GM12801 (cell line): Measurements from ENCODE around the gene BRPF1.

Experiments used
- TF ChIP-seq, protein P1 (sequence below): IDR thresholded peaks from one replicate; pipeline ENCODE4 v1.5.1; 2011; ENCODE audit warnings: control low read depth; ENCODE audit not compliant: insufficient read length; ENCODE audit errors: extremely low read depth

BRPF1 gene

DNA sequence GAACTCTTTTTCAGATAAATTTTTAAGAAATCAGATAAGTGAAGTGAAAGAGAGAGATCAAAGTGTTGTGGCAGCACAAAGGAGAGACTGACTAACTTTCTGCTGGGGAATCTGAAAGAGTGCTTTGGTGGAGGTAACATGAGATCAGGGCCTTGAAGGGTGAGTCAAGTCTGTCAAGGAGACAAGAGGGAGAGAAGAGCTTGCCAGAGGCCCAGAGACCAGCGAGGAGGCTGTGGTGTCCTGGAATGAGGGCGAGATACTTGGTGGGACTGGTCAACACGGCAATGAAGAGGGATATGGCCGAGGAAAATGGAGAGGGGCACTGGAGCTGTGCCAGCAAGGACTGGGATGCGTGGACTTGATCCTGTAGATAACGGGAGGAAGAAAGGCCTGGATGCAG, 56.2 kb downstream of the BRPF1 start:
- TF ChIP-seq, protein P1, sequence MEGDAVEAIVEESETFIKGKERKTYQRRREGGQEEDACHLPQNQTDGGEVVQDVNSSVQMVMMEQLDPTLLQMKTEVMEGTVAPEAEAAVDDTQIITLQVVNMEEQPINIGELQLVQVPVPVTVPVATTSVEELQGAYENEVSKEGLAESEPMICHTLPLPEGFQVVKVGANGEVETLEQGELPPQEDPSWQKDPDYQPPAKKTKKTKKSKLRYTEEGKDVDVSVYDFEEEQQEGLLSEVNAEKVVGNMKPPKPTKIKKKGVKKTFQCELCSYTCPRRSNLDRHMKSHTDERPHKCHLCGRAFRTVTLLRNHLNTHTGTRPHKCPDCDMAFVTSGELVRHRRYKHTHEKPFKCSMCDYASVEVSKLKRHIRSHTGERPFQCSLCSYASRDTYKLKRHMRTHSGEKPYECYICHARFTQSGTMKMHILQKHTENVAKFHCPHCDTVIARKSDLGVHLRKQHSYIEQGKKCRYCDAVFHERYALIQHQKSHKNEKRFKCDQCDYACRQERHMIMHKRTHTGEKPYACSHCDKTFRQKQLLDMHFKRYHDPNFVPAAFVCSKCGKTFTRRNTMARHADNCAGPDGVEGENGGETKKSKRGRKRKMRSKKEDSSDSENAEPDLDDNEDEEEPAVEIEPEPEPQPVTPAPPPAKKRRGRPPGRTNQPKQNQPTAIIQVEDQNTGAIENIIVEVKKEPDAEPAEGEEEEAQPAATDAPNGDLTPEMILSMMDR = no peak

DNA sequence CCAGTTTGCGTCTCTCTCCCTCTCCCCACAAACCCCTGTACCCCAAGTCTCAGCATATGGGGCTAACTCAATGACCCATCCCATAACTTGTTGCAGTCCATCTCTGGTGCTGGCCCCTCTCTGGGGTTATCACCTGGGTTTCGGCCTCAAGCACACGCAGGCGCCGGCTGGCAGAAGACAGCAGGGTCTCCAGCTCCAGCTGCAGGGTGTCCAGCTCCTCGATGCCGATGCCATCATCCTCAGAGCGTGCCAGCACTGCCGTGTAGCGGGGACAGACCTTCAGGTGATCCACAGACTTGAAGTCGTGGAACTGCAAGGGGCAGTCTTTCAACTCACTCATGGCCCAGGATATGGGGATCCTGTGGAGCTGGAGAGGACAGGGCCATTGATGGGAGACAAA, 59.6 kb downstream of the BRPF1 start:
- TF ChIP-seq, protein P1 = no peak

DNA sequence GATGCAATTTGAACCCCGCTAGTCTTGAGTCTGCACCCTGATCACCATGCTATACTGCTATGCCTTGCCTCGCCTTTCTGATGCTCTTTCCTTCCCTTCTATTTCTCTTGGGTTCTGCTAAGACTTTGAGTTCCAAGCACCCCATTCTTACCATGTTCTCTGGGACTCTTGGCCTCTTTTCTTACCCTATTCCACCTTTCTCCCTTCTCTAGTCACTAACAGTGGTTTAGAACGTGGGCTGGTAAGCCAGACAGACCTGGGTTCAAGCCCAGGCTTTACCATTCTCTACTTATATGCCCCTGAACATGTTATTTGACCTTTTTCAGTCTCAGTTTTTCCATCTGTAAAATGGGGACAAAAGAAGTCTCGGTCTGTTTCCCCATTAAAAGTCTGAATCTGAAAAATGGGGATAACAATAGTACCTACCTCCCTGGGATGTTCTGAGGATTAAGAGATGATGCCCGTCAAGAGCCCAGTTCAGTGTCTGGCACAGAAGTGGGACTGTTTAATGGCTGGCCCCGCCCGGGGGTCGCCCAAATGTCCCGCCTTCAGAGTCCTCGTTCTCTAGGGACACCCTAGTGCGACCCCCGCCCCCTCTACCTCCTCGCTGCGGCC, 60.4 kb downstream of the BRPF1 start:
- TF ChIP-seq, protein P1 = no peak

DNA sequence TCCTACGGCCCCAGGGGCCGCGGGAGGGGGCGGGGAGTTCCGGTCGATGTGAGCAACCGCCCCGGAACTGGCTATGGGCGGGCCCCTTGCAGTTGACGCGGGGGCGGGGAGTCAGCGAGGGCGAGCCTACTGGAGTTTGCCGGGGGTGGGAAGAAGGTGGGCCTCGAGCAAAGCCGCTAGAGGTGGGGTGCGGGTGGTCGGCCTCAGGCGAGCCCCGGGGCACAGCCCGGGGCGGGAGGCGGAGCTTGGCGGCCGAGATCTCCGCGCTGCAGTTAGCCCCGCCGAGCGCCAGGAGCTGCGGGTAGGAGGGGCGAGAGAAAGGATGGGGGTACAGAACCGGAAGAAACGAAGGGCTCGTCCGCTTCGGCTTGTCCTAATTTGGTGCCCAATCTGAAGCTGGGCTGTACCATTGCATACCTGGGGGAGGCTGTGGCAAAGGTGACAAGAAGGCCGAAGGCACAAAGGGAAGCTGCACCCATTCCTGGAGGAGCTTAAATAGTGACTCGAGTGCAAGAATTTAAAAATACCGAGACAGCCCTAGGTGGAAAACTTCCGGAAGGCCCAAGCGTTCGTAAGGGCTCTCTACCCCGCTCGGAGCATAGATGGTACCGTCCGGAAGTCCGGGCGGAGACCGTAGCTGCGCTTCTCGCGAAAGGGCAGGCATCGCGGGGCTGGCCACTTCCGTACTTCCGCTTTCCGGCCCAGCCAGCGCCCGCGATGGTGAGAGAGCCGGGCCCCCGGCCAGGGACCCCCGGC, 61.0 kb downstream of the BRPF1 start, which contains the start of the genes ARPC4 and TADA3:
Gene ARPC4, plus strand, starts transcription at position 678 of the 756 bp plus-strand sequence. Its CDS starts 40 bp downstream, at position 718.
Gene TADA3, minus strand, starts transcription at position 69 of the 756 bp plus-strand sequence. CDS start 1,007 bp downstream, outside the sequence.
- TF ChIP-seq, protein P1 = no peak

DNA sequence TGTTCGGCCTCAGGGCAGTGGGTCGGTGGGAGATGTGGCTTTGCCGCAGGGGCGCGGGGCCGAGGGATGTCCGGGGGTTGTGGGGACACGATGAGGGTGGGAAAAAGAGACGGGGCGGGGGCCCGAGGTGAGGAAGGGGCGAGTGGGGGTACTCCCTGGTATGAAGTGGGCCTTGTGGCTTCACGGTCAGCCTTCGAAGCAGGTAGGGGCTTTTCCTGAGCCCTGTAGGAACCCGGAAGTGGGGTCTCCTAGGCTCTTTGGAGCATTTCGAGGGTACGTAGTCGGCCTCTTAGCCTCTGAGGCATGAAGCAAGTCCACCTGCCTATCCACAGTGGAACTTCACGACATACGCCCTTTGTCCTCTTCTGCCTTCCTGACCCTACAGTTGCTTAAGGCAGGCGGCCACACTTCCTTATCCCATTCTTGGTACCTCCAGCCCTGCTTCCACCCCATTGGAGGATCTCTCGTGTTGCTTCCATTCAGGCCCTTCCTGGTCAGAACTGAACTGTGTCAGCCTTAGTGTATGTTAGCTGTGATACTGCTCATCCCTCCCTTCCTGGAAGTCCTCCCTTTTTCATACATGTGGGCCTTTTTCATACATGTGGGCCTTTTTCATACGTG, 61.7 kb downstream of the BRPF1 start:
- TF ChIP-seq, protein P1 = no peak

DNA sequence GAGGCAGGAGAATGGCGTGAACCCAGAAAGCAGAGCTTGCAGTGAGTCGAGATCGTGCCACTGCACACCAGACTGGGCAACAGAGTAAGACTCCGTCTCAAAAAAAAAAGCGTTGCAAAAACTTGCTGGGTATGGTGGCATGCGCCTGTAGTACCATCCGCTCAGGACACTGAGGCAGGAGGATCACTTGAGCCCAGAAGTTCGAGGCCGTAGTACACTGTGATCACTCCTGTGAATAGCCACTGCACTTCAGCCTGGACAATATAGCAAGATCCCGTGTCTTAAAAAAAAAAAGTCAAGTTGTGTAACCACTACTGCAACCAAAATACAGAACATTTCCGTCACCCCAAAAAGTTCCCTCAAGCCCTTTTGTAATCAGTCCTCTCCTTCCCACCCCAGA, 62.9 kb downstream of the BRPF1 start:
- TF ChIP-seq, protein P1 = no peak

DNA sequence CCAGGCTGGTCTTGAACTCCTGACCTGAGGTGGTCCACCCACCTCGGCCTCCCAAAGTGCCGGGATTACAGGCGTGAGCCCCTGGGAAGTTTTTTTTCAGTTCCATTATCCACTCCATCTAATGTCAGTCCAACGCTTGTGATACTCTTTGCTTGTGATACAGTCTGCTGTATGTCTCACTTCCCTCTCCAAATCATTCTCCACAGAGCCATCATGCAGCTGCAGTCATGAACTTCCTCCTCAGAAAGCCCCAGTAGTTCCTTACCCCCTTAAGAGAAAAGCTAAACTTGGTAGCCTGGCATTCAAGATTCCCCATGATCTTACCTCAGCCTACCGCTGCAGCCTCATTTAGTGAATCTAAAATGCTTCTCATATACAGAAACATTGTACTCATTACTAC, 63.7 kb downstream of the BRPF1 start:
- TF ChIP-seq, protein P1 = no peak
